Activated CD4-positive, CD25-positive, alpha-beta regulatory T cell treated with anti-CD3 and anti-CD28 coated beads, Interleukin-2, amount 50 U/mL, for 72 hours (primary cell): ENCODE results near the gene ACR.
"Not testable (repeated sequence)": the region's sequence is repeated elsewhere in the genome, so short reads cannot be mapped to it uniquely, and the experiment has no call there.

Experiments used
- DNase-seq: peaks from one replicate; pipeline ENCODE4 v3.0.0; 2021

The ACR gene

GRCh38 chr22:50733521-50734342 lies 4.3 kb upstream of the ACR start:
- DNase-seq, result peak; percentile 19

GRCh38 chr22:50734343-50734771 lies 3.6 kb upstream of the ACR start:
- no peak for DNase-seq

GRCh38 chr22:50734986-50735738 lies 2.8 kb upstream of the ACR start:
- no peak for DNase-seq

- no peak for DNase-seq
These were observed 2.3 kb upstream of the ACR start for GRCh38 chr22:50735739-50736030.

GRCh38 chr22:50738649-50739227 lies 734 bp downstream of the ACR start:
- no peak for DNase-seq

- DNase-seq, result peak; percentile 15
These were observed 1.3 kb downstream of the ACR start for GRCh38 chr22:50739279-50739691.

GRCh38 chr22:50739894-50740293 lies 1.9 kb downstream of the ACR start:
- peak; percentile 21 for DNase-seq

- not testable (repeated sequence) for DNase-seq
These were observed 2.7 kb downstream of the ACR start for GRCh38 chr22:50740714-50741113.

GRCh38 chr22:50744424-50744823 lies 6.4 kb downstream of the ACR start:
- not testable (repeated sequence) for DNase-seq

- not testable (repeated sequence) for DNase-seq
These were observed 9.5 kb downstream of the ACR start for GRCh38 chr22:50747521-50747920.

- DNase-seq, result not testable (repeated sequence)
These were observed 10.6 kb downstream of the ACR start for GRCh38 chr22:50748630-50749029.

- DNase-seq, result not testable (repeated sequence)
These were observed 11.5 kb downstream of the ACR start for GRCh38 chr22:50749302-50750074.

- not testable (repeated sequence) for DNase-seq
These were observed 17.2 kb downstream of the ACR start for GRCh38 chr22:50755251-50755650.

GRCh38 chr22:50756406-50756805 lies 18.4 kb downstream of the ACR start:
- DNase-seq, result not testable (repeated sequence)

GRCh38 chr22:50756949-50757491 lies 19.0 kb downstream of the ACR start:
- peak; percentile 38 for DNase-seq

- not testable (repeated sequence) for DNase-seq
These were observed 21.8 kb downstream of the ACR start for GRCh38 chr22:50759597-50760341.

- DNase-seq, result not testable (repeated sequence)
These were observed 23.8 kb downstream of the ACR start for GRCh38 chr22:50761829-50762228.

- not testable (repeated sequence) for DNase-seq
These were observed 26.3 kb downstream of the ACR start for GRCh38 chr22:50764288-50764687.

- not testable (repeated sequence) for DNase-seq
These were observed 37.1 kb downstream of the ACR start for GRCh38 chr22:50775132-50775531.

- not testable (repeated sequence) for DNase-seq
These were observed 39.6 kb downstream of the ACR start for GRCh38 chr22:50777631-50778030.

- DNase-seq, result not testable (repeated sequence)
These were observed 42.2 kb downstream of the ACR start for GRCh38 chr22:50780244-50780643.

- DNase-seq, result not testable (repeated sequence)
These were observed 44.2 kb downstream of the ACR start for GRCh38 chr22:50782253-50782652.
